Activated CD4-positive, alpha-beta T cell treated with anti-CD3 and anti-CD28 coated beads, Interleukin-2, amount 50 U/mL, for 24 hours (primary cell): ENCODE results near the gene MAP2K6.

Experiments
- DNase-seq, 2 donors: peaks; one replicate each; pipeline ENCODE4 v3.0.0-alpha.2; 2020; ENCODE audit warnings: low read depth in 1 of 2, low spot score in 1 of 2

MAP2K6 gene

GRCh38 chr17:69528035-69528434 is 113.5 kb downstream of the MAP2K6 start:
- DNase-seq = no peak

DNA sequence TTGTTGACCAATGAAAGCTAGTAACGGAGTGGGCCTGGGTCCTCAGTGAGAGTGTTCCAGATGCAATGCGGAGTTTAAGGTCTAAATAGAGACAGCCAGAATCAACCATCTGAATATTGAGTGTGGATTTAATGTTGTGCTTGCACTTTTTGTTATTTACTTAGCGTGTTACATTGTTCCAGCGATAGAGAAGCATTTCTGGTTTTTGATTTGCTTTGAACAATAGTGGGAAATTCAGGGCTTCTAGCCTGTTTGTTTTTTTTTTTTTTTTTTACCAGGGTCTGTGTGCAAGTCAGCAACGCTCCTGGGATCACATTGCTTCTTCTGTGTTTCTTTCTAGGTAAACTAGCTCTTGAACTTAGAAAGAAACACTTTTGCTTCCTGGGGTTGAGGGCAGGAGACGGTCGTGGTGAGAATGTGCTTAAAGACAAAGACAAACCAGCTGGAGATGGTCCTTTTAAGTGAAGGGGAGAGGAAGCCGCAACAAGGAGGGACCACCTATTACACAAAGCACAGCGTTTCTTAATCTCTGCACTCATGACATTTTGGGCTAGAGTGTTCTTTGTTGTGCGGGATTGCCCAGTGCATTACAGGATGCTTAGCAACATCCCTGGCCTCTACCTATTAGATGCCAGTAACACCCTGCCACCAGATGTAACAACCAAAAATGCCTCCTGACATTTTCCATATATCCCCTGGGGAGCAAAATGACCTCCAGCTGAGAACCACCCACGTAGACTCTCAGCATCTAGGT is 119.2 kb downstream of the MAP2K6 start:
- no peak for DNase-seq

DNA sequence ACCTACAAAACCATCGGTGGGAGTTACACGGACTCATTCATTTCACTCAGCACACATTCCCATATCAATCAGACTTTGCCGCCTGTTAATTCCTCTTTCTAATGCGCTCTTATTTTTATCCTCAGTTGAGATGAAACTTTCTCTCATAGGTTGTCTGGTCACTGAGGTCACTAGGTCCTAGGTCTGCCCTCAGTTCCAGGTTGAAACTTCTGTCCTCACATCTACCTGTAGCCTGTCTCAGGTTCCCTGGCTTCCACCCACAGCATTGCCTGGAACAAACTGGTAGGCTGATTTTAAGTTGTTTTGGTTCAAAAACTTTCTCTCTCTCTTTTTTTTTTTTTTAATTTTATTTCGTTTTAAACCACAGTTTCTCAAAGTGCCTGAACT is 119.7 kb downstream of the MAP2K6 start:
- DNase-seq = no peak

GRCh38 chr17:69535016-69535570 is 120.6 kb downstream of the MAP2K6 start:
- DNase-seq = no peak

GRCh38 chr17:69538795-69539194 is 124.3 kb downstream of the MAP2K6 start:
- no peak for DNase-seq

GRCh38 chr17:69539274-69539673 is 124.8 kb downstream of the MAP2K6 start:
- DNase-seq = no peak

DNA sequence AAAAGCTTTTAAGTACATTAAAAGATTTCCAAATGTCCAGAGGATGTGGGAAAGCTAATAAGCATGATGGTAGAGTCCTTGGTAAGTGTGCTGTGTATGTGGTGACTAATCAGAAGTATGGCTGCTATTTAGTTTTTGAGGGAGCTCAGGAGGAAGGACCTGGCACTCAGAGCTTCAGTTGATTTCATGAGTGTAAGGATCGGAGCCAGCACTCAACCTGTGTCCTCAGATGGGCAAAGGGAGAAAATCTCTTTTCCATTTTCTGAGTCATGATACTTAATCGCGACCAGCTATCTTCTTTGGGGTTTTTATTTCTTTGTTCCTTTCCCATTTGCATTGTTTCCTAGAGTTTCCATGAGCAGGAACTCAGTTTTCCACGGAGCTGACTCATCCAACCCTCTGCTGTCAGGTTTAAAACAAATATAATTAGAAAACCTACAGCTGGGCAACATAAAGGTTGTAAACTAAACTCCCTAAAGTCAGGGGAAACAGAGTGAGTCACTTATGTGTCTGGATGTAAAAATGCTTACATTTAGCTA is 125.4 kb downstream of the MAP2K6 start:
- DNase-seq = no peak

DNA sequence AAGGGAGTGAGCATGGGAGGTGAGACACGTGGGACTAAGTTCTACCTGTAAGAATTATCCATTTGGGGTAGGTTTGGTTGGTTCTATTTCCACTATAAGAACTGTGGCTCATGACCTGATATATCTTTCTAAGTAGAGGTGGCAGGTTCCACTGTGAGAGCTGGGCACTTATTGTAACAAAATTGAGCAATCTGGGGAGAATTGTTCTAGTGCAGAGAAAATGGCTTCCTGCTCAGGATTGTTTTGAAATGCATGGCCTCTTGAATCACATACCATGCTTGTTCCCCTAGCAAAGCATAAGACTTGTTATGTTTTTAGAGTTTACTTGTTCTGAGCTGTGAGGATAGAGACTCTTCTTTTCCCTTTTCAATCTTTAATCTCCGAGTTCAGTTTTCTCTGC is 125.9 kb downstream of the MAP2K6 start:
- no peak for DNase-seq

- no peak for DNase-seq
Measured at GRCh38 chr17:69547230-69547629, 132.7 kb downstream of the MAP2K6 start.

DNA sequence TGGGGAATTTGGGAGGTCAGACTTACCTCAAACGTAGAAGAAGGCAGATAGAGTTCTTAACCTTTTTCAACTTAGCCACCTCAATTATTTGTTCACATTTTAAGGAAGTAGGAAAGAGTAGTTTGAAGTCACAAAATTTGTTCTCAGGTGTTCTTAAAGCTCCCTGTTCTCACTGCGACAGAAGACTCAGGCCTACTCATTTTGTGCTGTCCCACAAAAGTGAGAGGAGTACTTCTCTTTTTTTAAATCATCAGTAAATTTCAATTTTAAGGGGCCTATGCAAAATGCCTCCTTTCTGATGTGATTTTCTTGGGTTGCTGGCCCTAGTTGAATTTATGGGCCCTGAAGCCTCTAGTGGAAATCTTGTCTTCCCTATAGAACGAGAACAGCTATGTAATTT is 133.4 kb downstream of the MAP2K6 start:
- DNase-seq = no peak

DNA sequence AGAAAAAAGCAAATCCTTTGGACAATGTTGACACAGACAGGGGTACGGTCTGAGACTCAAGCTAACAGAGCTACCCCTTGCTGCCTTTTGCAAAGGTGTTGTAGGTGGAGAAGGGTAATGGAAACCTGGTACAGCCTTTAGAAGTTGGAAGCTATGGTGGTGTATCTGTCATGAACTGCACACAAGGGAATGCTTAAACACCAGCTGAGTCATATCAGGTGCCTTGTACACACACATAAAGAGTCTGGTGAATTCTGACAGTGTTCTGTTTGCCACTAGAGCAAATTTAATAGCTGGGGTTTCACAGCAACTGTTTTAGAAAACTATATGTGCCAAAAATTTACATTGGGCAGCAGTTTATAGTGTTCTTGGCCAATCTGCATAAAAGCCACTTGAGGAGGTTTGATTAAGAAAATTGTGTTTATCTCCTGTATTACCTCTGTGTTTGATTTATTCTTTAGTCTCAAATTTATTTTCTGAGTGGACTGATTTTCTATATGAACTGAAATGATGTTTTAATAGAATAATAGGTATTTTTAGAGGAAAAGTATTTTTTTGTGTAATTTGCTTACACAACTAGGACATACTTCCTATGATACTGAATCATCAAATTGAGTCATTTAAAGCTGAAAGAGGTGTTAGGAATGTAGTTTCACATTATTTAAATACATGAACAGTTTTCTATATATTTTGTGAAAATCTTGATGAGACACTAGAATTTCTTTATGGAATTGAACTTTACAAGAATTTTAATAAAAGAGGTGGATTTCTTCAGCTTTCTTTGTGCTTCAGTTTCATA is 136.9 kb downstream of the MAP2K6 start:
- DNase-seq = no peak

- no peak for DNase-seq
Measured at GRCh38 chr17:69552986-69553667, 138.6 kb downstream of the MAP2K6 start.

DNA sequence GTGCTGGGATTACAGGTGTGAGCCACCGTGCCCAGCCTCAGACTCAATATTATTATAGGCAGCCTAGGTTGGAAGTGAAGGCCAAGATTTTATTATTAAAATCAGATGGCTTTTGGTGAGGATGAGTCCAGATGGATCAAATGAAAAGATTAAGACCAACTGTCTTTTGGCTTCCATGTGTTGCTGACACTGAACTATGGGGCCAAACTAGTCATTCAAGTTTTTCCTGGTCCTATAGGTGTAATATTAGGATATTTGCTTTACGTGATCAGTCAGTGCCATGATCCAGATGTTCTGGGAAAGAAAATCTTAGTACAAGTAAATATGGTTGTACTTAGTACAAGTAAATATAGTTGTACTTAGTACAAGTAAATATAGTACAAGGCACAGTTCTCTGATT is 140.6 kb downstream of the MAP2K6 start:
- DNase-seq = no peak

DNA sequence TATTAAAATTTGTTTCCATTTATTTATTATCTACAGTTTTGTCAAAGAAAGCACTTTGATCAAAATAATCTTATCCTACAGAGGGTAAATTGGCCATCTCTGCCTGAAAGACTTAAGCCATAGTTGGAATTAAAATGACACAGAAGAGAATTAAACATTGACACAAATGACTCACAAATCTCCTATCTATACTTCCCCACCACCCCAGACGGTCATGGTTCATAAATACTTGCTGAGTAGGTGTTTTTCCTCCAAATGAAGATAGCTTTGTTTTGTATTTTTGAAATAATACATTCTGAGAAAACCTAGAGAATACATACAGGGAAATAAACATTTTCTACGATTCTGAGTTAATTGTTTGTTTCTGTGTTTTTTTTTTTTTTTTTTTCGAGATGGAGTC is 142.8 kb downstream of the MAP2K6 start:
- no peak for DNase-seq

DNA sequence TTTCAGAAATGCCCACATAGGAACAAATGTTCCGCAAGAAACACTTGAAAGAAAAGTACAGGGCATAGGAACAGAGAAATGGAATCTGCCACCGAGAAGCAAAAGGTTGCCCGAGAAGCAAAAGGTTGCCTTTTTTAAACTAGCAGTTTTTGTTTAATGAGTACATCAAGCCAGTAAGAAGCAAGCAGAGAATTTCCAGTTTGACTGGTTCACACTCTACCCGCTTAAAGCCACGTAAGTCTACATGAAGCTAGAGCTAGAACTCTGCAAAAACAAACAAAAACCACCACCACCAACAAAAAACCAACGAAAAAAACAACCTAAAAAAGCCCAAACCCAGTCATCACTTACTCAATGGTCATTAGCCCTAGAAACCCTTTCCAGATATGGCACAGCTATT is 144.3 kb downstream of the MAP2K6 start:
- no peak for DNase-seq

DNA sequence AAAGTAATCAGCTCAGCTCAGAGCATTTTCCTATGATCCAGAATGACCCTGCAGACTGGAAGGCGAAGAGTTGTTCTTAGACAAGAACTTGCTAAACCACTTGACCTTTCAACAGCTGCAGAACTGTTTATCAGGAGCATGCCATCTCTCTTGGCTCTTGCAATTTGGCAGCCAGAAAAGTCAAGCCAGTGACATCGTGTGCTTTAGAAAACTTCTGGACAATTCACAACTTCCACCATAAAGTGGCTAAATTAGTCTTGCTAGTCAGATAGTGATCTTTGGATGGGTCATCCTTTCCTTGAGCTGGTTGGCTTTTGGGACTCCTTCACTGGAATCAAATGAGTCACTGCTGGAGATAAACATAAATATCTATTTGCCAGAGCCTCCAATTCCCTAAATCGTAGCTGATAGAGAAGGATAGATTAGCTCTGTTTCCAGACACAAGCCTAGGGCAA is 146.5 kb downstream of the MAP2K6 start:
- DNase-seq = no peak

GRCh38 chr17:69561462-69561861 is 147.0 kb downstream of the MAP2K6 start:
- DNase-seq = no peak

- DNase-seq = no peak
Measured at GRCh38 chr17:69565447-69565846, 150.9 kb downstream of the MAP2K6 start.

DNA sequence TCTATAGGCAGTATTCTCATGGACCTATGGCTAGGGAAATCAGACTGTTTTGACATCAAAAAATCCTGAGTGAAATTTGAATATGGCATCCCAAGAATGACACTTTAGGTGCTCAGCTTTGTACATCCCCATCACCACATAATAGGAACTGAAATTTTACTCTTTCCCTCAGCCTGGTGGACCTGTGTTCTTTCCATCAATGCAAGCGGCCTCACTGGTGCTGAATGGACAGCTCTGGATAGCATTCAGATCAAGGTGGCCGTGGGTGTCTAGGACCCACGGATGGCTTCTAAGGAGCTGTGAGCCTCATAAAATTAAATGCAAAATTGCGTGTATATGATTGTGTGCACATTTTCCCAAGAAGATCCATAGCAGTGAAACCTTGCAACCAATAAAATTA is 152.6 kb downstream of the MAP2K6 start:
- no peak for DNase-seq

DNA sequence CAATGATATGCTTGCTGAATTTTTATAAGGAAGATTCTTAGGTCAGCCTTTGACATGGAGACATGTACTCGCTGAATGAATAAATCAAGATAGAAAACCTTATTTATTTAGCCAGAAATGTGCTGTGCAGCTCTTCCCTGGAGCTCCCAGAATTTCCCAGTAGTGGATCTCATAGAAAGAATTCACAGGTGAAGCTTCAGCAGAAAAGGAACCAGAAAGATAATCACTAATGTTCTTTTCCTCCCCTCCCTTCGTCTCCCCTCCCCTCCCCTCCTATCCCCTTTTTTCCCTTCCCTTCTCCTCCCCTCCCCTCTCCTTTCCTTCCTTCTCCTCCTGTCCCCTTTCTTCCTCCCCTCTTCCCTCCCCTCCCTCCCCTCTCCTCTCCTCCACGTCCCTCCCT is 158.2 kb downstream of the MAP2K6 start:
- DNase-seq = no peak

GRCh38 chr17:69573396-69573795 is 158.9 kb downstream of the MAP2K6 start:
- DNase-seq = no peak
